WTC11 (cell line): ENCODE measurements around the gene SHQ1. TPM values are rescaled to one million over a fixed set of nuclear protein-coding genes. Genes with fewer than 3 reads are reported as not detected.

ENCODE experiments used
- AR ChIP-seq: fragments of 250-450 bp; sonication (Bioruptor Pico); IDR thresholded peaks from 2 replicates; pipeline ENCODE4 v1.9.0; 2021; ENCODE audit warnings: mild to moderate bottlenecking
- ETV6 ChIP-seq: sonication (generic); formaldehyde crosslinking; IDR thresholded peaks from 2 replicates; pipeline ENCODE4 v1.8.1; 2022; ENCODE audit warnings: mild to moderate bottlenecking, missing genetic modification reagents
- JUN ChIP-seq: sonication (generic); formaldehyde crosslinking; IDR thresholded peaks from 2 replicates; pipeline ENCODE4 v1.8.0; 2023; ENCODE audit warnings: mild to moderate bottlenecking, missing genetic modification reagents
- MLX ChIP-seq: sonication (generic); formaldehyde crosslinking; IDR thresholded peaks from 2 replicates; pipeline ENCODE4 v1.8.1; 2023; ENCODE audit warnings: mild to moderate bottlenecking, missing genetic modification reagents, moderate library complexity
- MXD4 ChIP-seq: fragments of 250-450 bp; sonication (Bioruptor Pico); IDR thresholded peaks from 2 replicates; pipeline ENCODE4 v1.8.0; 2021; ENCODE audit warnings: mild to moderate bottlenecking, moderate library complexity, borderline replicate concordance
- NFYB ChIP-seq: sonication (generic); formaldehyde crosslinking; conservative IDR thresholded peaks from 2 replicates; pipeline ENCODE4 v1.8.0; 2022; ENCODE audit warnings: low read depth, missing genetic modification reagents
- SP1 ChIP-seq: sonication (generic); formaldehyde crosslinking; conservative IDR thresholded peaks from 2 replicates; pipeline ENCODE4 v1.8.1; 2022; ENCODE audit warnings: missing genetic modification reagents
- ZNF281 ChIP-seq: sonication (generic); formaldehyde crosslinking; IDR thresholded peaks from 2 replicates; pipeline ENCODE4 v1.8.0; 2023; ENCODE audit warnings: mild to moderate bottlenecking, missing genetic modification reagents
- total RNA-seq: library from RNA; stranded (reverse); gene quantifications from 3 replicates; pipeline ENCODE4 v1.2.3, GENCODE V29; 2021
- TF ChIP-seq, protein P1 (sequence below): sonication (generic); formaldehyde crosslinking; IDR thresholded peaks from 2 replicates; pipeline ENCODE4 v1.8.1; 2022; ENCODE audit warnings: mild to moderate bottlenecking, moderate library complexity, missing genetic modification reagents
- TF ChIP-seq, protein P2 (sequence below): sonication (generic); formaldehyde crosslinking; conservative IDR thresholded peaks from 2 replicates; pipeline ENCODE4 v1.8.1; 2023; ENCODE audit warnings: mild to moderate bottlenecking, low read depth, missing genetic modification reagents, moderate library complexity
- TF ChIP-seq, protein P3 (sequence below): sonication (generic); formaldehyde crosslinking; IDR thresholded peaks from 2 replicates; pipeline ENCODE4 v1.8.0; 2023; ENCODE audit warnings: missing genetic modification reagents, mild to moderate bottlenecking, borderline replicate concordance
- TF ChIP-seq, protein P4 (sequence below): sonication (generic); formaldehyde crosslinking; IDR thresholded peaks from 2 replicates; pipeline ENCODE4 v1.8.1; 2022; ENCODE audit warnings: low read depth, missing genetic modification reagents, borderline replicate concordance

The SHQ1 gene
- total RNA-seq, 1 experiment from 2014 or later, result 29.1 TPM

DNA sequence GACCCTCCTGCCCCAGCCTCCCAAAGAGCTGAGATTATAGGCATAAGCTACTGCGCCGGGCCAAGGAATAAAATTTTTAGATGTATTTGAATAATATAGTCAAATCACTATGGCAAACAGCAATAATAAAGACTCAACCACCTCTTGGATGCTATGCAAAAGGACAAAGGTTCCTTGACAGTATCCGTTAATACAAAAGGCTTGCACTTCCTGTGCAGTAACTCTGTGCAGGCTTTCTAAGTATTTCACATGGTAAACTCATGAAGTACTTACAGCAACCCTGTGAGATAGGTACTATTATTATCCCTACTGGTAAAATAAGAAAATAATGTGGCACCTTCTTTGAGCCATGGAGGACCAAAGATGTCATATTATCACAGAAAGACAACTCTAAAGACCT lies 86.8 kb downstream of the SHQ1 start (continued):
- TF ChIP-seq, protein P1, sequence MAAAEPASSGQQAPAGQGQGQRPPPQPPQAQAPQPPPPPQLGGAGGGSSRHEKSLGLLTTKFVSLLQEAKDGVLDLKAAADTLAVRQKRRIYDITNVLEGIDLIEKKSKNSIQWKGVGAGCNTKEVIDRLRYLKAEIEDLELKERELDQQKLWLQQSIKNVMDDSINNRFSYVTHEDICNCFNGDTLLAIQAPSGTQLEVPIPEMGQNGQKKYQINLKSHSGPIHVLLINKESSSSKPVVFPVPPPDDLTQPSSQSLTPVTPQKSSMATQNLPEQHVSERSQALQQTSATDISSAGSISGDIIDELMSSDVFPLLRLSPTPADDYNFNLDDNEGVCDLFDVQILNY (CRISPR knock-in tag), result no peak
- no peak for TF ChIP-seq MXD4
- TF ChIP-seq, protein P2, sequence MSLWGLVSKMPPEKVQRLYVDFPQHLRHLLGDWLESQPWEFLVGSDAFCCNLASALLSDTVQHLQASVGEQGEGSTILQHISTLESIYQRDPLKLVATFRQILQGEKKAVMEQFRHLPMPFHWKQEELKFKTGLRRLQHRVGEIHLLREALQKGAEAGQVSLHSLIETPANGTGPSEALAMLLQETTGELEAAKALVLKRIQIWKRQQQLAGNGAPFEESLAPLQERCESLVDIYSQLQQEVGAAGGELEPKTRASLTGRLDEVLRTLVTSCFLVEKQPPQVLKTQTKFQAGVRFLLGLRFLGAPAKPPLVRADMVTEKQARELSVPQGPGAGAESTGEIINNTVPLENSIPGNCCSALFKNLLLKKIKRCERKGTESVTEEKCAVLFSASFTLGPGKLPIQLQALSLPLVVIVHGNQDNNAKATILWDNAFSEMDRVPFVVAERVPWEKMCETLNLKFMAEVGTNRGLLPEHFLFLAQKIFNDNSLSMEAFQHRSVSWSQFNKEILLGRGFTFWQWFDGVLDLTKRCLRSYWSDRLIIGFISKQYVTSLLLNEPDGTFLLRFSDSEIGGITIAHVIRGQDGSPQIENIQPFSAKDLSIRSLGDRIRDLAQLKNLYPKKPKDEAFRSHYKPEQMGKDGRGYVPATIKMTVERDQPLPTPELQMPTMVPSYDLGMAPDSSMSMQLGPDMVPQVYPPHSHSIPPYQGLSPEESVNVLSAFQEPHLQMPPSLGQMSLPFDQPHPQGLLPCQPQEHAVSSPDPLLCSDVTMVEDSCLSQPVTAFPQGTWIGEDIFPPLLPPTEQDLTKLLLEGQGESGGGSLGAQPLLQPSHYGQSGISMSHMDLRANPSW (CRISPR knock-in tag), result no peak
- TF ChIP-seq, protein P3, sequence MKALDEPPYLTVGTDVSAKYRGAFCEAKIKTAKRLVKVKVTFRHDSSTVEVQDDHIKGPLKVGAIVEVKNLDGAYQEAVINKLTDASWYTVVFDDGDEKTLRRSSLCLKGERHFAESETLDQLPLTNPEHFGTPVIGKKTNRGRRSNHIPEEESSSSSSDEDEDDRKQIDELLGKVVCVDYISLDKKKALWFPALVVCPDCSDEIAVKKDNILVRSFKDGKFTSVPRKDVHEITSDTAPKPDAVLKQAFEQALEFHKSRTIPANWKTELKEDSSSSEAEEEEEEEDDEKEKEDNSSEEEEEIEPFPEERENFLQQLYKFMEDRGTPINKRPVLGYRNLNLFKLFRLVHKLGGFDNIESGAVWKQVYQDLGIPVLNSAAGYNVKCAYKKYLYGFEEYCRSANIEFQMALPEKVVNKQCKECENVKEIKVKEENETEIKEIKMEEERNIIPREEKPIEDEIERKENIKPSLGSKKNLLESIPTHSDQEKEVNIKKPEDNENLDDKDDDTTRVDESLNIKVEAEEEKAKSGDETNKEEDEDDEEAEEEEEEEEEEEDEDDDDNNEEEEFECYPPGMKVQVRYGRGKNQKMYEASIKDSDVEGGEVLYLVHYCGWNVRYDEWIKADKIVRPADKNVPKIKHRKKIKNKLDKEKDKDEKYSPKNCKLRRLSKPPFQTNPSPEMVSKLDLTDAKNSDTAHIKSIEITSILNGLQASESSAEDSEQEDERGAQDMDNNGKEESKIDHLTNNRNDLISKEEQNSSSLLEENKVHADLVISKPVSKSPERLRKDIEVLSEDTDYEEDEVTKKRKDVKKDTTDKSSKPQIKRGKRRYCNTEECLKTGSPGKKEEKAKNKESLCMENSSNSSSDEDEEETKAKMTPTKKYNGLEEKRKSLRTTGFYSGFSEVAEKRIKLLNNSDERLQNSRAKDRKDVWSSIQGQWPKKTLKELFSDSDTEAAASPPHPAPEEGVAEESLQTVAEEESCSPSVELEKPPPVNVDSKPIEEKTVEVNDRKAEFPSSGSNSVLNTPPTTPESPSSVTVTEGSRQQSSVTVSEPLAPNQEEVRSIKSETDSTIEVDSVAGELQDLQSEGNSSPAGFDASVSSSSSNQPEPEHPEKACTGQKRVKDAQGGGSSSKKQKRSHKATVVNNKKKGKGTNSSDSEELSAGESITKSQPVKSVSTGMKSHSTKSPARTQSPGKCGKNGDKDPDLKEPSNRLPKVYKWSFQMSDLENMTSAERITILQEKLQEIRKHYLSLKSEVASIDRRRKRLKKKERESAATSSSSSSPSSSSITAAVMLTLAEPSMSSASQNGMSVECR (CRISPR knock-in tag), result no peak
- no peak for TF ChIP-seq AR (CRISPR knock-in tag)
- TF ChIP-seq SP1 (CRISPR knock-in tag), result no peak
- TF ChIP-seq JUN, result no peak
- no peak for TF ChIP-seq MLX (CRISPR knock-in tag)
- TF ChIP-seq ETV6 (CRISPR knock-in tag), result no peak
- TF ChIP-seq ZNF281 (CRISPR knock-in tag), result no peak
- TF ChIP-seq, protein P4, sequence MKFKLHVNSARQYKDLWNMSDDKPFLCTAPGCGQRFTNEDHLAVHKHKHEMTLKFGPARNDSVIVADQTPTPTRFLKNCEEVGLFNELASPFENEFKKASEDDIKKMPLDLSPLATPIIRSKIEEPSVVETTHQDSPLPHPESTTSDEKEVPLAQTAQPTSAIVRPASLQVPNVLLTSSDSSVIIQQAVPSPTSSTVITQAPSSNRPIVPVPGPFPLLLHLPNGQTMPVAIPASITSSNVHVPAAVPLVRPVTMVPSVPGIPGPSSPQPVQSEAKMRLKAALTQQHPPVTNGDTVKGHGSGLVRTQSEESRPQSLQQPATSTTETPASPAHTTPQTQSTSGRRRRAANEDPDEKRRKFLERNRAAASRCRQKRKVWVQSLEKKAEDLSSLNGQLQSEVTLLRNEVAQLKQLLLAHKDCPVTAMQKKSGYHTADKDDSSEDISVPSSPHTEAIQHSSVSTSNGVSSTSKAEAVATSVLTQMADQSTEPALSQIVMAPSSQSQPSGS (CRISPR knock-in tag), result no peak
- TF ChIP-seq NFYB, result no peak
